ENCODE measurements around the gene VAV1.

Gene VAV1

GRCh38 chr19:6819323-6819722 is 46.8 kb downstream of the VAV1 start:
- no peak overlapping the region for H3K27ac ChIP-seq
- no peak for TF ChIP-seq ZFX (IDR thresholded peaks at IDR 0.05; ENCODE audit: borderline replicate concordance)
- TF ChIP-seq, protein P1, sequence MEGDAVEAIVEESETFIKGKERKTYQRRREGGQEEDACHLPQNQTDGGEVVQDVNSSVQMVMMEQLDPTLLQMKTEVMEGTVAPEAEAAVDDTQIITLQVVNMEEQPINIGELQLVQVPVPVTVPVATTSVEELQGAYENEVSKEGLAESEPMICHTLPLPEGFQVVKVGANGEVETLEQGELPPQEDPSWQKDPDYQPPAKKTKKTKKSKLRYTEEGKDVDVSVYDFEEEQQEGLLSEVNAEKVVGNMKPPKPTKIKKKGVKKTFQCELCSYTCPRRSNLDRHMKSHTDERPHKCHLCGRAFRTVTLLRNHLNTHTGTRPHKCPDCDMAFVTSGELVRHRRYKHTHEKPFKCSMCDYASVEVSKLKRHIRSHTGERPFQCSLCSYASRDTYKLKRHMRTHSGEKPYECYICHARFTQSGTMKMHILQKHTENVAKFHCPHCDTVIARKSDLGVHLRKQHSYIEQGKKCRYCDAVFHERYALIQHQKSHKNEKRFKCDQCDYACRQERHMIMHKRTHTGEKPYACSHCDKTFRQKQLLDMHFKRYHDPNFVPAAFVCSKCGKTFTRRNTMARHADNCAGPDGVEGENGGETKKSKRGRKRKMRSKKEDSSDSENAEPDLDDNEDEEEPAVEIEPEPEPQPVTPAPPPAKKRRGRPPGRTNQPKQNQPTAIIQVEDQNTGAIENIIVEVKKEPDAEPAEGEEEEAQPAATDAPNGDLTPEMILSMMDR (IDR thresholded peaks at IDR 0.05), result no peak

DNA sequence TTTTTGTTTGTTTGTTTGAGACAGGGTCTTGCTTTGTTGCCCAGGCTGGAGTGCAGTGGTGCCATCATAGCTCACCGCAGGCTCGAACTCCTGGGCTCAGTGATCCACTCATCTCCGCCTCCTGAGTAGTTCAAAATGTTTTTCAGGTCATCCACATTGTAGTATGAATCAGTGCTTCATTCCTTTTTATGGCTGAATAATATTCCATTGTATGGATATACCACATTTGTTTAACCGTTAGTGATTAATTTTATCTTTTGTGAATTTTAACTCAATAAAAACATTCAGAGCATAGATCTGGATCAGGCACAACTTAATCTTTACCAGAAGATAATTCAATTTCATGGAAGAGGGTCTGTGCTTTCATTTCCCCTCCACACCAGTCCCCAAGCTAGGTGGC is 47.7 kb downstream of the VAV1 start:
- no peak overlapping the region for H3K27ac ChIP-seq
- no peak for TF ChIP-seq ZFX (IDR thresholded peaks at IDR 0.05; ENCODE audit: borderline replicate concordance)
- TF ChIP-seq, protein P1 (IDR thresholded peaks at IDR 0.05), result no peak

DNA sequence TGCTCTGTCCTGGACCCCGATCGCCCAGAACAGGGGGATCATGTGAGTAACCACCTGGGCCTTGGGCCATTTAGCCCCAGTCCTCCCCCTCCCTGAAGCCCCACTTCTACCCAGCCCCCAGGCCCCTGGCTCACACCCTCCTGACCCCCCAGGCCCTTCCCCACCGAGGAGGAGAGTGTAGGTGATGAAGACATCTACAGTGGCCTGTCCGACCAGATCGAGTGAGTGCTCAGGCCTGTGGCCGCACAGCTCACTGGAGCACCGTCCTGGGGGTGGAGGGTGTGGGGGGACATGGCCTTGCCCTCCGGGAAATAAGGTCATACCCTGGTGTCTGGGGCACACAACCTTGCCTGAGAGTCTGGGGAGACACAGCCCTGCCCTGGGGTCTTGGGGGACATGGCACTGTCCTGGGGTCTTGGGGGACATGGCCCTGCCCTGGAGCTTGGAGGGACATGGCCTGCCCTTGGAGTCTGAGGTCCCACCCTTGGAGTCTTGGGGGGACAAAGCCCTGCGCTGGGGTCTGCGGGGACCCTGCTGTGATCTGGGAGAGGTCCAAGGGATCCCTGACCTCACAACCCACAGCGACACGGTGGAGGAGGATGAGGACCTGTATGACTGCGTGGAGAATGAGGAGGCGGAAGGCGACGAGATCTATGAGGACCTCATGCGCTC is 49.3 kb downstream of the VAV1 start:
- no peak for TF ChIP-seq ZFX (IDR thresholded peaks at IDR 0.05; ENCODE audit: borderline replicate concordance)
- TF ChIP-seq, protein P1 (IDR thresholded peaks at IDR 0.05), result no peak
- no peak overlapping the region for H3K27ac ChIP-seq

DNA sequence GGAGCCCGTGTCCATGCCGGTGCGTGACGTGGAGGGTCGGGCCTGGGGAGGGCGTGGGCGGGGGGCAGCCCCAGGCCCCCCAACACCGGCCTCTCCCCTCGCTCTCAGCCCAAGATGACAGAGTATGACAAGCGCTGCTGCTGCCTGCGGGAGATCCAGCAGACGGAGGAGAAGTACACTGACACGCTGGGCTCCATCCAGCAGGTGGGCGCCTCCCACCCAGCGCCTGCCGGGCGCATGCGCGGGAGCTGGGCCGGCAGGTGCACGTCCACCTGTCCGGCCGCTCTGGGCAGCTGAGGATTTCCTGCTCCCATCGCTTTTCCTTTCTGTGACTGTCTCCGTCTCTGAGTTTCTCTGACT is 49.8 kb downstream of the VAV1 start:
- H3K27ac ChIP-seq, result no peak overlapping the region
- TF ChIP-seq ZFX (IDR thresholded peaks at IDR 0.05; ENCODE audit: borderline replicate concordance), result no peak
- TF ChIP-seq, protein P1 (IDR thresholded peaks at IDR 0.05), result no peak

- TF ChIP-seq, protein P1 (IDR thresholded peaks at IDR 0.05), result no peak
- TF ChIP-seq ZFX (IDR thresholded peaks at IDR 0.05; ENCODE audit: borderline replicate concordance), result no peak
- no peak overlapping the region for H3K27ac ChIP-seq
Measured at GRCh38 chr19:6825076-6825774, 52.7 kb downstream of the VAV1 start.

DNA sequence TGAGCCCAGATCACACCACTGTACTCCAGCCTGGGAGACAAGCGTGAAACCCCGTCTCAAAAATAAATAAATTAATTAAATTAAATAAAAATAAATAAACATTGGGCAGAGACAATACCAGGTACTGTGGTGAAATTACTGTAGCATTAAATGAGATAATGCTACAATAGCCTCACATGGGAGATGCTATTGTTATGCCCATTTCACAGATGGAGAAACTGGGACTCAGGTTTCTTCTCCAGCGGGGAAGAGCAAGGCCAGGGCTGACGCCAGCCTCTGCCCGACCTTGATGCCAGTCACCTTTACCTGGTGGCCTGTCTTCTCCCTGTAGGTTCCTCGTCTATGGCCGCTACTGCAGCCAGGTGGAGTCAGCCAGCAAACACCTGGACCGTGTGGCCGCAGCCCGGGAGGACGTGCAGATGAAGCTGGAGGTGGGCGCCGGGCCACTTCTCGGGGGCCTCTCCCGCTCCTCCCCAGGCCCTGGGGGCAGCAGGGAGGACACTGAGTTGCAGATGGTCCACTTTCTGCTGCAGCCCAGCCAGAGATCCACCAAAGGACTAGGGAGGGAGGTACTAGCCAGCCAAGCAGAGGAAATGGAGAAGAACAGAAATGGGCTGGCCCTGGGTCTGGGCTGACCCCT is 53.9 kb downstream of the VAV1 start:
- no peak for TF ChIP-seq ZFX (IDR thresholded peaks at IDR 0.05; ENCODE audit: borderline replicate concordance)
- TF ChIP-seq, protein P1 (IDR thresholded peaks at IDR 0.05), result no peak
- H3K27ac ChIP-seq, result no peak overlapping the region

GRCh38 chr19:6828306-6828697 is 55.8 kb downstream of the VAV1 start:
- peak overlapping the region; percentile 90 for H3K27ac ChIP-seq
- no peak for TF ChIP-seq ZFX (IDR thresholded peaks at IDR 0.05; ENCODE audit: borderline replicate concordance)
- TF ChIP-seq, protein P1 (IDR thresholded peaks at IDR 0.05), result no peak
